H9 (cell line): ENCODE data around the gene CES2. TPM values are rescaled to one million over a fixed set of nuclear protein-coding genes. Genes with fewer than 3 reads are reported as not detected.
"Not testable (repeated sequence)": the region's sequence is repeated elsewhere in the genome, so short reads cannot be mapped to it uniquely, and the experiment has no call there.

Experiments
- DNase-seq: peaks from one replicate; pipeline ENCODE4 v3.0.0-alpha.2; 2017
- H2AFZ ChIP-seq: one replicate; pipeline ENCODE4 v1.6.1; 2013; ENCODE audit warnings: mild to moderate bottlenecking, low read length, control low read depth, moderate library complexity
- H2AK5ac ChIP-seq: 2 replicates; pipeline ENCODE4 v1.6.1; 2013; ENCODE audit warnings: low read length, control low read depth, mixed read lengths; ENCODE audit not compliant: insufficient read length
- H2BK120ac ChIP-seq: one replicate; pipeline ENCODE4 v1.6.1; 2013; ENCODE audit warnings: low read depth, mild to moderate bottlenecking, low read length, control low read depth, inconsistent platforms; ENCODE audit not compliant: poor library complexity, severe bottlenecking
- H2BK12ac ChIP-seq: 2 replicates; pipeline ENCODE4 v1.6.1; 2013; ENCODE audit warnings: low read length, control low read depth, mixed read lengths, low read depth; ENCODE audit not compliant: insufficient read length
- H2BK15ac ChIP-seq: 2 replicates; pipeline ENCODE4 v1.6.1; 2013; ENCODE audit warnings: low read depth, low read length, control low read depth
- H2BK20ac ChIP-seq: one replicate; pipeline ENCODE4 v1.6.1; 2013; ENCODE audit warnings: low read depth, mild to moderate bottlenecking, low read length, control low read depth, inconsistent platforms; ENCODE audit not compliant: poor library complexity, severe bottlenecking
- H2BK5ac ChIP-seq: 2 replicates; pipeline ENCODE4 v1.6.1; 2013; ENCODE audit warnings: low read length, control low read depth, mixed read lengths; ENCODE audit not compliant: insufficient read length
- H3K14ac ChIP-seq: 2 replicates; pipeline ENCODE4 v1.6.1; 2013; ENCODE audit warnings: low read length, control low read depth; ENCODE audit not compliant: insufficient read depth
- H3K18ac ChIP-seq: 2 replicates; pipeline ENCODE4 v1.6.1; 2013; ENCODE audit warnings: low read depth, mild to moderate bottlenecking, mixed read lengths, low read length, control low read depth; ENCODE audit not compliant: insufficient read length
- H3K23ac ChIP-seq: 2 replicates; pipeline ENCODE4 v1.6.1; 2013; ENCODE audit warnings: low read length, control low read depth, mixed read lengths, low read depth; ENCODE audit not compliant: insufficient read length
- H3K23me2 ChIP-seq: 2 replicates; pipeline ENCODE4 v1.6.1; 2013; ENCODE audit warnings: low read depth, mild to moderate bottlenecking, mixed read lengths, low read length, control low read depth; ENCODE audit not compliant: insufficient read length, poor library complexity, severe bottlenecking
- H3K27ac ChIP-seq: 2 replicates; pipeline ENCODE4 v1.5.1; 2013; ENCODE audit warnings: low read length, control low read depth, mixed read lengths, low read depth; ENCODE audit not compliant: insufficient read length
- H3K27me3 ChIP-seq: 2 replicates; pipeline ENCODE4 v1.6.1; 2013; ENCODE audit warnings: low read length, control low read depth, inconsistent platforms; ENCODE audit not compliant: insufficient read depth
- H3K4ac ChIP-seq: 2 replicates; pipeline ENCODE4 v1.6.1; 2013; ENCODE audit warnings: low read depth, mild to moderate bottlenecking, control low read depth, inconsistent platforms, low read length, moderate library complexity
- H3K4me1 ChIP-seq: 2 replicates; pipeline ENCODE4 v1.6.1; 2013; ENCODE audit warnings: low read length, control low read depth, inconsistent platforms; ENCODE audit not compliant: insufficient read depth
- H3K4me2 ChIP-seq: 2 replicates; pipeline ENCODE4 v1.6.1; 2013; ENCODE audit warnings: low read length, control low read depth, mixed read lengths; ENCODE audit not compliant: insufficient read length, insufficient read depth
- H3K56ac ChIP-seq: 2 replicates; pipeline ENCODE4 v1.6.1; 2013; ENCODE audit warnings: low read depth, mild to moderate bottlenecking, mixed read lengths, low read length, control low read depth; ENCODE audit not compliant: insufficient read length
- H3K79me1 ChIP-seq: 2 replicates; pipeline ENCODE4 v1.6.1; 2013; ENCODE audit warnings: low read depth, mild to moderate bottlenecking, moderate library complexity, low read length, control low read depth, inconsistent platforms; ENCODE audit not compliant: insufficient read depth, poor library complexity, severe bottlenecking
- H3K79me2 ChIP-seq: 2 replicates; pipeline ENCODE4 v1.6.1; 2013; ENCODE audit warnings: low read length, control low read depth, inconsistent platforms; ENCODE audit not compliant: insufficient read depth
- H3K9ac ChIP-seq: 2 replicates; pipeline ENCODE4 v1.6.1; 2013; ENCODE audit warnings: low read length, control low read depth, mixed read lengths; ENCODE audit not compliant: insufficient read length; ENCODE audit errors: extremely low read depth
- H3K9me3 ChIP-seq: one replicate; pipeline ENCODE4 v1.6.1; 2013; ENCODE audit warnings: low read depth, low read length, inconsistent platforms; ENCODE audit not compliant: control insufficient read depth
- H3T11ph ChIP-seq: one replicate; pipeline ENCODE4 v1.6.1; 2013; ENCODE audit warnings: mild to moderate bottlenecking, low read length, control low read depth, inconsistent platforms
- H4K20me1 ChIP-seq: one replicate; pipeline ENCODE4 v1.6.1; 2013; ENCODE audit not compliant: control insufficient read depth, insufficient read length, insufficient read depth
- H4K5ac ChIP-seq: 2 replicates; pipeline ENCODE4 v1.6.1; 2013; ENCODE audit warnings: low read depth, mild to moderate bottlenecking, mixed read lengths, low read length, control low read depth; ENCODE audit not compliant: insufficient read length
- H4K8ac ChIP-seq: replicated peaks from 2 replicates; pipeline ENCODE4 v1.6.1; 2013; ENCODE audit warnings: low read length, control low read depth, mixed read lengths, low read depth; ENCODE audit not compliant: insufficient read length
- H4K91ac ChIP-seq: 2 replicates; pipeline ENCODE4 v1.6.1; 2013; ENCODE audit warnings: low read depth, mild to moderate bottlenecking, moderate library complexity, mixed read lengths, low read length, control low read depth; ENCODE audit not compliant: insufficient read length
- H3K27ac Mint-ChIP-seq, 3 experiments: 2 replicates in 2 of 3; 3 replicates in 1 of 3; pipeline ENCODE4 v1.8.0; 2020 to 2021; ENCODE audit warnings: mixed read lengths in 3 of 3, mild to moderate bottlenecking in 1 of 3, moderate library complexity in 1 of 3
- H3K27me3 Mint-ChIP-seq: 2 replicates; pipeline ENCODE4 v1.8.0; 2021; ENCODE audit warnings: low read depth, mild to moderate bottlenecking, moderate library complexity, mixed read lengths
- H3K36me3 Mint-ChIP-seq, 3 experiments: 2 replicates in 2 of 3; 3 replicates in 1 of 3; pipeline ENCODE4 v1.8.0; 2020 to 2021; ENCODE audit warnings: low read depth in 3 of 3, mixed read lengths in 3 of 3; ENCODE audit not compliant: insufficient read depth in 1 of 3
- H3K4me1 Mint-ChIP-seq, 2 experiments: 2 replicates each; pipeline ENCODE4 v1.8.0; 2020; ENCODE audit warnings: mixed read lengths in 2 of 2
- H3K4me3 Mint-ChIP-seq, 2 experiments: 2 replicates in 1 of 2; 3 replicates in 1 of 2; pipeline ENCODE4 v1.8.0; 2020 to 2021; ENCODE audit warnings: mild to moderate bottlenecking in 2 of 2, mixed read lengths in 2 of 2, moderate library complexity in 1 of 2
- H3K9me3 Mint-ChIP-seq, 2 experiments: 2 replicates in 1 of 2; 3 replicates in 1 of 2; pipeline ENCODE4 v1.8.0; 2020; ENCODE audit warnings: mild to moderate bottlenecking in 2 of 2, mixed read lengths in 2 of 2, moderate library complexity in 1 of 2
- WGBS: extraction: QIAGEN DNeasy Blood & Tissue Kit; methylation state at CpG from one replicate; pipeline ENCODE4 v1.1.7; 2013; ENCODE audit warnings: missing lambda C conversion rate, low lambda C conversion rate, mixed read lengths; ENCODE audit not compliant: insufficient read length; ENCODE audit errors: extremely low coverage; 5-methylcytosine and 5-hydroxymethylcytosine counted together
- total RNA-seq: library from RNA; stranded (reverse); gene quantifications from 2 replicates; pipeline ENCODE4 v1.2.1, GENCODE V29; 2021
- TF ChIP-seq, protein P1 (sequence below): fragments of 200-600 bp; sonication (generic); conservative IDR thresholded peaks from 3 replicates; pipeline ENCODE4 v1.8.0; 2021; ENCODE audit warnings: antibody characterized with exemption, mild to moderate bottlenecking

CES2 gene
- total RNA-seq, 1 experiment from 2014 or later = 28.2 TPM

DNA sequence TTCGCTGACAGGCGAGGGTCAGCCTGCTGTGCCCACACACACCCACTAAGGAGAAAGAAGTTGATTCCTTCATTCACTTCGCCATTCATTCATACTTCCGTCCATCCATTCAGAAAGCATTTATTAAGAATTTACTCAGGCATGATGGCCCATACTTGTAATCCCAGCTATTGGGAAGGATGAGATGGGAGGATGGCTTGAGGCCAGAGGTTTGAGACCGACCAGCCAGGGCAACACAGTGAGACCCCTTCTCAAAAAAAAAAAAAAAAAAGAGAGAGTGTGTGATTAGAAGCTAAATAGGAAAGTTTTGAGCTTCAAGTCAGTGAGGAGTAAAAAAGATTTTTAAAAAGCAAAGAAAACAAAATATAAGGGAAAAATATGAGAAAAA is 8.7 kb downstream of the CES2 start:
- Histone ChIP-seq H4K8ac (no peak overlapping the region), H3K79me2 (no peaks in the 10 kb centered on the region), H4K91ac (no peak overlapping the region), H2BK15ac (no peak overlapping the region), H3K4ac (no peak overlapping the region), H3K23me2 (no peaks in the 10 kb centered on the region), H2BK5ac (no peak overlapping the region), H3K9ac (no peak overlapping the region), H3K14ac (no peak overlapping the region), H3K56ac (no peak overlapping the region), H3K9me3 (no peaks in the 10 kb centered on the region), H3K27me3 (peaks cover 7% of the 10 kb centered on the region; the same call in 1 of the 2 replicates), H2BK12ac (no peak overlapping the region), H3T11ph (no peak overlapping the region), H4K20me1 (no peaks in the 10 kb centered on the region), H2AK5ac (no peak overlapping the region), H3K27ac (no peak overlapping the region), H2BK20ac (no peak overlapping the region), H2AFZ (no peak overlapping the region), H3K4me2 (no peak overlapping the region), H3K23ac (no peak overlapping the region), H3K18ac (no peak overlapping the region), H4K5ac (no peak overlapping the region), H3K79me1 (no peaks in the 10 kb centered on the region), H2BK120ac (no peak overlapping the region), H3K4me1 (no peaks in the 10 kb centered on the region)
- Mint-ChIP-seq H3K4me1 (peaks cover 2 to 4% of the 10 kb centered on the region in 2 experiments; a peak in 2 of 4 replicates), H3K27me3 (peaks cover 1% of the 10 kb centered on the region), H3K36me3 (peaks cover 10 to 34% (median 34%) of the 10 kb centered on the region in 3 experiments; a peak in 6 of 7 replicates), H3K4me3 (no peak overlapping the region), H3K27ac (no peak overlapping the region), H3K9me3 (no peaks in the 10 kb centered on the region)
- no CpG with 5 or more reads among the region's 5 CpGs for WGBS
- TF ChIP-seq, protein P1, sequence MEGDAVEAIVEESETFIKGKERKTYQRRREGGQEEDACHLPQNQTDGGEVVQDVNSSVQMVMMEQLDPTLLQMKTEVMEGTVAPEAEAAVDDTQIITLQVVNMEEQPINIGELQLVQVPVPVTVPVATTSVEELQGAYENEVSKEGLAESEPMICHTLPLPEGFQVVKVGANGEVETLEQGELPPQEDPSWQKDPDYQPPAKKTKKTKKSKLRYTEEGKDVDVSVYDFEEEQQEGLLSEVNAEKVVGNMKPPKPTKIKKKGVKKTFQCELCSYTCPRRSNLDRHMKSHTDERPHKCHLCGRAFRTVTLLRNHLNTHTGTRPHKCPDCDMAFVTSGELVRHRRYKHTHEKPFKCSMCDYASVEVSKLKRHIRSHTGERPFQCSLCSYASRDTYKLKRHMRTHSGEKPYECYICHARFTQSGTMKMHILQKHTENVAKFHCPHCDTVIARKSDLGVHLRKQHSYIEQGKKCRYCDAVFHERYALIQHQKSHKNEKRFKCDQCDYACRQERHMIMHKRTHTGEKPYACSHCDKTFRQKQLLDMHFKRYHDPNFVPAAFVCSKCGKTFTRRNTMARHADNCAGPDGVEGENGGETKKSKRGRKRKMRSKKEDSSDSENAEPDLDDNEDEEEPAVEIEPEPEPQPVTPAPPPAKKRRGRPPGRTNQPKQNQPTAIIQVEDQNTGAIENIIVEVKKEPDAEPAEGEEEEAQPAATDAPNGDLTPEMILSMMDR = no peak
- no peak for DNase-seq

DNA sequence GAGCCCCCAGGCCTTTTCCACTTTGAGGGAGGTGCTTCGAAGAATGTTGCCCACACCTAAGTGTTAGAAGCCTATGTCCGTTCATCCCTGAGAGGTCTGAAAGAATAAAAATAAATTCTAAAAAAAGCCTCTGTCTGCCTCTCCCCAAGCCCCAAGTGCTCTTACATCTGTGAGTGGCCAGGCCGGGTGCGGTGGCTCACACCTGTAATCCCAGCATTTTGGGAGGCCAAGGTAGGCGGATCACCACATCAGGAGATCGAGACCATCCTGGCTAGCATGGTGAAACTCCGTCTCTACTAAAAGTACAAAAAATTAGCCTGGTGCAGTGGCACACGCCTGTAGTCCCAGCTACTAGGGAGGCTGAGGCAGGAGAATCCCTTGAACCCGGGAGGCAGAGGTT is 9.7 kb downstream of the CES2 start:
- not testable (repeated sequence) for H3K56ac ChIP-seq, H2BK12ac ChIP-seq, H3K4me1 ChIP-seq, H3K4me3 Mint-ChIP-seq, H2BK5ac ChIP-seq, H4K8ac ChIP-seq, H3K9me3 ChIP-seq, H4K91ac ChIP-seq, H3K23ac ChIP-seq, H3K14ac ChIP-seq, H2AK5ac ChIP-seq, H4K20me1 ChIP-seq, H3K9me3 Mint-ChIP-seq, H3K27ac Mint-ChIP-seq, H3K4ac ChIP-seq, H2BK20ac ChIP-seq, H2BK15ac ChIP-seq, H3K79me1 ChIP-seq, H3K18ac ChIP-seq, H3K4me2 ChIP-seq, H3K9ac ChIP-seq, H3K27ac ChIP-seq, H4K5ac ChIP-seq, H2AFZ ChIP-seq, H3K4me1 Mint-ChIP-seq, H2BK120ac ChIP-seq, H3K23me2 ChIP-seq, DNase-seq, H3K79me2 ChIP-seq, H3T11ph ChIP-seq, H3K27me3 Mint-ChIP-seq
- peaks cover 14% of the 10 kb centered on the region; the same call in 1 of the 2 replicates for H3K27me3 ChIP-seq
- peaks cover 7 to 29% (median 28%) of the 10 kb centered on the region in 3 experiments; a peak in 6 of 7 replicates for H3K36me3 Mint-ChIP-seq
- no CpG with 5 or more reads among the region's 9 CpGs for WGBS
